Gastroesophageal sphincter (tissue), 4 donors: ENCODE measurements around the gene PCARE. TPM values are rescaled to one million over a fixed set of nuclear protein-coding genes. Genes with fewer than 3 reads are reported as not detected.

Source experiments
- ATAC-seq: fragments of 150-250 bp; one replicate; pipeline ENCODE4 v1.9.1; 2016; ENCODE audit warnings: mild to moderate bottlenecking, moderate library complexity
- H3K27ac ChIP-seq, 4 donors: fragments of 200-600 bp; sonication (generic) in 3 of 4; 1 replicate in 3 of 4; 2 replicates in 1 of 4; pipeline ENCODE4 v1.5.1; 2016 to 2019
- H3K27me3 ChIP-seq: fragments of 200-600 bp; sonication (generic); one replicate; pipeline ENCODE4 v1.5.1; 2019
- H3K36me3 ChIP-seq, 2 donors: fragments of 200-600 bp; sonication (generic); one replicate each; pipeline ENCODE4 v1.5.1; 2019; ENCODE audit warnings: control low read depth in 1 of 2
- H3K4me1 ChIP-seq, 3 donors: fragments of 200-600 bp; sonication (generic); 1 replicate in 2 of 3; 2 replicates in 1 of 3; pipeline ENCODE4 v1.5.1; 2016 to 2019; ENCODE audit warnings: control low read depth in 2 of 3
- H3K4me3 ChIP-seq, 2 donors: fragments of 200-600 bp; sonication (generic); one replicate each; pipeline ENCODE4 v1.5.1; 2019; ENCODE audit warnings: mild to moderate bottlenecking in 1 of 2, moderate library complexity in 1 of 2
- H3K9me3 ChIP-seq, 3 donors: fragments of 200-600 bp; sonication (generic); one replicate each; pipeline ENCODE4 v1.5.1; 2017 to 2019; ENCODE audit warnings: control low read depth in 2 of 3
- EP300 ChIP-seq: sonication (generic); formaldehyde crosslinking; IDR thresholded peaks from one replicate; pipeline ENCODE4 v1.6.1; 2017; ENCODE audit warnings: antibody characterized with exemption, mild to moderate bottlenecking
- POLR2A ChIP-seq, 2 donors: fragments of 450-650 bp; IDR thresholded peaks; one replicate each; pipeline ENCODE4 v1.6.1; 2017; ENCODE audit warnings: antibody characterized with exemption in 2 of 2, mild to moderate bottlenecking in 2 of 2, moderate library complexity in 1 of 2
- POLR2AphosphoS5 ChIP-seq: sonication (generic); formaldehyde crosslinking; IDR thresholded peaks from one replicate; pipeline ENCODE4 v1.6.1; 2017; ENCODE audit warnings: antibody characterized with exemption
- WGBS, 2 donors: methylation state at CpG; one replicate each; pipeline ENCODE4 v1.1.5; 2018; ENCODE audit warnings: low coverage in 1 of 2; 5-methylcytosine and 5-hydroxymethylcytosine counted together
- total RNA-seq, 4 donors: library from RNA; depleted of rRNA; stranded (reverse); fragments of >200 nt; gene quantifications; one replicate each; pipeline ENCODE4 v1.1.0, GENCODE V29; 2016
- TF ChIP-seq, protein P1 (sequence below), 4 experiments: fragments of 200-600 bp in 2 of 4; fragments of 450-650 bp in 2 of 4; sonication (generic) in 1 of 4; IDR thresholded peaks; one replicate each; pipeline ENCODE4 v1.5.1; 2017 to 2019; ENCODE audit warnings: antibody characterized with exemption in 4 of 4, mild to moderate bottlenecking in 2 of 4, moderate library complexity in 2 of 4

The PCARE gene
- total RNA-seq, 4 donors from 2014 or later, result under 0.01 TPM; not detected in 3

DNA sequence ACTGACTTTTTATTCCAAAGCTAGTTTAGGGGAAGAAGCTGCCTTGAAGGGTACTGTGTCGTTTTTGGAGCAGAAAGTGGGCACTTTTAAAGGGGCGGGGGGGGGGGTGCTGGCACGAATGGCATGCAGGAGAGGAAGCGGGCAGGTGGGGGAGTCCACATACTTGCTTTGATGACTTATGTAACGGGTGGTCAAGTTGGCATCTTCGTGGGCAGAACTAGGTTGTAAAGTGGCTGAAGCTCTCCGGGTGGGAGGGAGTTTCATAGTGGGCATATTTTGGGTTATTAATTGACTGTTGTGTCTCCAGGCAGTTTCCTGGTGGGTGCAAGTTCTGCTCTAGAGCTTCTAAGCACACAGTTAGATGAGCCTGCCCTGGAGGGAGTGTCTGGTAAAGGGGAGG, 19.9 kb downstream of the PCARE start:
- Histone ChIP-seq H3K27me3 (no peaks in the 10 kb centered on the region), H3K36me3 (peaks cover 0 to 14% of the 10 kb centered on the region in 2 donors), H3K4me1 (peaks cover 0 to 11% (median 0%) of the 10 kb centered on the region in 3 donors), H3K9me3 (no peaks in the 10 kb centered on the region), H3K4me3 (no peak overlapping the region), H3K27ac (no peak overlapping the region)
- TF ChIP-seq EP300, result no peak
- TF ChIP-seq, protein P1, sequence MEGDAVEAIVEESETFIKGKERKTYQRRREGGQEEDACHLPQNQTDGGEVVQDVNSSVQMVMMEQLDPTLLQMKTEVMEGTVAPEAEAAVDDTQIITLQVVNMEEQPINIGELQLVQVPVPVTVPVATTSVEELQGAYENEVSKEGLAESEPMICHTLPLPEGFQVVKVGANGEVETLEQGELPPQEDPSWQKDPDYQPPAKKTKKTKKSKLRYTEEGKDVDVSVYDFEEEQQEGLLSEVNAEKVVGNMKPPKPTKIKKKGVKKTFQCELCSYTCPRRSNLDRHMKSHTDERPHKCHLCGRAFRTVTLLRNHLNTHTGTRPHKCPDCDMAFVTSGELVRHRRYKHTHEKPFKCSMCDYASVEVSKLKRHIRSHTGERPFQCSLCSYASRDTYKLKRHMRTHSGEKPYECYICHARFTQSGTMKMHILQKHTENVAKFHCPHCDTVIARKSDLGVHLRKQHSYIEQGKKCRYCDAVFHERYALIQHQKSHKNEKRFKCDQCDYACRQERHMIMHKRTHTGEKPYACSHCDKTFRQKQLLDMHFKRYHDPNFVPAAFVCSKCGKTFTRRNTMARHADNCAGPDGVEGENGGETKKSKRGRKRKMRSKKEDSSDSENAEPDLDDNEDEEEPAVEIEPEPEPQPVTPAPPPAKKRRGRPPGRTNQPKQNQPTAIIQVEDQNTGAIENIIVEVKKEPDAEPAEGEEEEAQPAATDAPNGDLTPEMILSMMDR (IDR thresholded peaks at IDR 0.05), result no peak
- no peak for TF ChIP-seq POLR2AphosphoS5
- TF ChIP-seq POLR2A (IDR thresholded peaks at IDR 0.05), result no peak
- 71 to 95% methylated on average over 3 to 5 of the region's 7 CpGs for WGBS, 2 donors
- no peak for ATAC-seq

DNA sequence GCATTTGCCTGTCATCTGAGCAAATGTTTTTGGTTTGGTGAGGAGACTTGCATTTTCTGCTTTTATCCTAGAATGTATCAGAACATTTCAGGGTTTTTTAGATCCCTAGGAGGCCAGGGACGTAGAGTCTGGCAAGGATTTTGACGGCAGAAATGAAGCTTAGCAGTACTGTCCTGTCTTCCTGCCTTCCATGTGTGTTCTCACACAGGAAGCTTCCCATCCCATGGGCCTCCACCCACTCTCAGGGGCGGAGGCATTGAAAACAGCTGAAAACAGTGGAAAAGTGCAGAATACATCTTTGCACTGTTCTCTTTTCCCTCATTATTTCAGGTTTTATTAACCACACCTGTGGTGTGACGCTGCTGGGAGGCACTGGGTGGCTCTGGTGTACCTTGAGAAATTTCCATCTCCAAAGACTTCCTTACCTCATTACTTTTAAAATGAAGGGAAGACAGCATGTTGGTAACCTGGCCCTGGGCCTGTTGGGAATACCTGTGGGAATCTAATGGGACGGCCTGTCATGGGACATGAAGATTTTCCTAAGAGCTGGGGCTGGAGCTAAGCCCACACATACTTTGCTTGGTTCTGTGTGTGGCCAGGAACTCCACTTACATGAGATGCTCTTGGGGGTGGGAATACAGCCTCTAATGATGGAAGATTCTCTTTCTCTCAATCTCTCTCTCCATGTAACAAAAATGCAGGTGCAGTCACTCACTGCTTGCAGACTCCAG, 20.5 kb downstream of the PCARE start:
- Histone ChIP-seq H3K27ac (no peak overlapping the region), H3K36me3 (peaks cover 0 to 14% of the 10 kb centered on the region in 2 donors), H3K4me1 (peaks cover 0 to 10% (median 0%) of the 10 kb centered on the region in 3 donors), H3K4me3 (no peak overlapping the region), H3K9me3 (no peaks in the 10 kb centered on the region), H3K27me3 (no peaks in the 10 kb centered on the region)
- TF ChIP-seq POLR2A (IDR thresholded peaks at IDR 0.05) (no peak), EP300 (no peak), POLR2AphosphoS5 (no peak)
- TF ChIP-seq, protein P1 (IDR thresholded peaks at IDR 0.05), result no peak
- ATAC-seq, result no peak
- WGBS, 2 donors, result 37 to 63% methylated on average over 2 to 4 of the region's 5 CpGs

DNA sequence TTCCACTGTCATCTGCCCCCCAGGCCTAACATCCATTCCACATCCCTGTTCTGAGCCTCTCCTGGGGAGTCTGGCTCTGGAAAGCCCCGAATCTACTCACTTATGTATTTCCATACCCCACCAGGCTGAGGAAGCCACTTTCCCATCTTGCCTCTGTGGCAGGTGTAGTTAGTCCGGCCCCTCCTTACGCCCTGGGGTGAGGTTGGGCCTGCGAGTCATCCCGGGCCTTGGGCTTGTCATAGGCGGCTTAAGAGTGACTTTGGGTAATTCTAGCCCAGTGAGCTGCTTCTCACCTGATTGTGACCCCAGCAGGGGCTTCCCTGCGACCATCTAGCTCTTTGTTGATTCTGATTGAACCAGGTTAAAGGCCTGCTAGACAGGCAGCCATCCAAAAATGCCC, 21.1 kb downstream of the PCARE start:
- WGBS, 2 donors, result 76 to 89% methylated on average over 3 of the region's 7 CpGs
- no peak for ATAC-seq
- peaks cover 0 to 14% of the 10 kb centered on the region in 2 donors for H3K36me3 ChIP-seq
- H3K27ac ChIP-seq, result no peak overlapping the region
- H3K4me1 ChIP-seq, result peaks cover 0 to 3% (median 0%) of the 10 kb centered on the region in 3 donors
- no peaks in the 10 kb centered on the region for H3K9me3 ChIP-seq
- H3K4me3 ChIP-seq, result no peak overlapping the region
- no peak for TF ChIP-seq EP300
- TF ChIP-seq POLR2A (IDR thresholded peaks at IDR 0.05), result no peak
- TF ChIP-seq, protein P1 (IDR thresholded peaks at IDR 0.05), result no peak
- no peak for TF ChIP-seq POLR2AphosphoS5
- no peaks in the 10 kb centered on the region for H3K27me3 ChIP-seq

DNA sequence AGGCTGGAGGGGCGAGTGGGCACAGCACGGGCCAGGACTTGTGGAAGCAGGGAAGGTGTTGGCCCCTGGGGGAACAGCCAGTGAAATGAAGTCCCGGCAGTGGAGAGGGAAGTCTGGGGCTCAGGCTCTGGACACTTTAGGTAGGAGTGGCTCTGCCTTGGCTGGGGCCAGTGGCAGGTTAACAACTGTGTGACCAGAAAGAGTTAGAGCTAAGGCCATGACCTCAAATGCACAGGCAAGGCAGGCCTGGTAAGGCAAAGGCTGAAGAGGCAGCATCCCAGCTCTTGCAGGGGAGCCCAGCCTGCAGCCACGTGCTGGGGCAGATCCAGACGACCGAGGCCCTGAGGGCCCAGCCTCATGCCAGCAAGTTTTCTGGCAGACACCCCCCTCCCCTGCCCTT, 21.5 kb downstream of the PCARE start:
- Histone ChIP-seq H3K36me3 (peaks cover 0 to 14% of the 10 kb centered on the region in 2 donors), H3K27ac (no peak overlapping the region), H3K4me3 (no peak overlapping the region), H3K9me3 (no peaks in the 10 kb centered on the region), H3K27me3 (no peaks in the 10 kb centered on the region), H3K4me1 (no peaks in the 10 kb centered on the region)
- 70 to 100% methylated on average over 1 to 2 of the region's 6 CpGs for WGBS, 2 donors
- no peak for ATAC-seq
- TF ChIP-seq EP300 (no peak), POLR2AphosphoS5 (no peak), POLR2A (IDR thresholded peaks at IDR 0.05) (no peak)
- TF ChIP-seq, protein P1 (IDR thresholded peaks at IDR 0.05), result no peak

DNA sequence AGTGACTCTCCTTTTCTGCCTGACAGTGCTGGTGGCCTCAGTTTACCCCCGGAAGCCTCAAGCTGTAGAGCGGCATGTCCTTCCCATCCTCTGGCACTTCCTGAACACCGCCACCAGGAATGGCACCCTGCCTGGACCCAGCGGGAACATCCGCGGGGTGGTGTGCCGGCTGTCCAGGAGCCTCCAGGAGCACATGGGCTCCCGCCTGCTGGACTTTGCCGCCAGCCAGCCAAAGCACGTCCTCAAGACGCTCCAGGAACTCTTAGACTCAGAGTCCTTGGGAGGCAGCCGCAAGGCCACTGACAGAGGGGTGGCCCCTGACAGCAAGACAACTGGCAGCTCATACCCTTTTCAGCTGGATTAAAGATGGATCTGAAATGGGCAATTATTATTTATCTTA, 22.6 kb downstream of the PCARE start:
- 80 to 93% methylated on average over 1 to 4 of the region's 12 CpGs for WGBS, 2 donors
- Histone ChIP-seq H3K9me3 (no peaks in the 10 kb centered on the region), H3K36me3 (peaks cover 0 to 17% of the 10 kb centered on the region in 2 donors), H3K4me1 (no peaks in the 10 kb centered on the region), H3K4me3 (no peak overlapping the region), H3K27ac (no peak overlapping the region), H3K27me3 (no peaks in the 10 kb centered on the region)
- ATAC-seq, result no peak
- TF ChIP-seq EP300, result no peak
- TF ChIP-seq POLR2AphosphoS5, result no peak
- TF ChIP-seq, protein P1 (IDR thresholded peaks at IDR 0.05), result no peak
- no peak for TF ChIP-seq POLR2A (IDR thresholded peaks at IDR 0.05)
